ENCODE measurements around the gene ODF2L.

ODF2L gene

DNA sequence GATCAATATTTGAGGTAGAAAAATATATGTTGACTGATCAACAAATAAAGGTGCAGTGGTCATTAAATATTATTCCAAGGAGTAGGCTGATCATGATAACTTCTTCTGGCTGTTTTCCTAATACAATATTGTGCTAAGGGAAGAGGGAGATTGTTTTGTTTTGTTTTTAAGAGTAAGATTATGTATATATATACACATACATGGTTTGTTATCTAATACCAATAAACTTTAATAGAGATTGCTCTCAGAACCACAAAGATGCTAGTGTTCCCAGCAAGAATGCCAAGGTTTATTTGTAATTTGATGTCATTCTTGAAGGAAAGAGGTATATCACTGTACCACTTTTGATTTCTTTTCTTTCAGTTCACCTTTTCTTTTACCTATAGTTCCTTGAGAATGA lies 37.9 kb upstream of the ODF2L start:
- no peak for DNase-seq (ENCODE audit: low read depth in 1 of 2, low spot score in 1 of 2)
- Histone ChIP-seq H3K27me3 (ENCODE audit: insufficient read depth, poor library complexity, severe bottlenecking) (no peaks in the 10 kb centered on the region), H3K27ac (replicated peaks) (no peak overlapping the region), H3K4me3 (replicated peaks; ENCODE audit: insufficient read depth, low read length) (no peak overlapping the region)
- TF ChIP-seq REST (IDR thresholded peaks at IDR 0.05; ENCODE audit: insufficient replicate concordance, low read depth) (no peak), SPI1 (IDR thresholded peaks at IDR 0.05; ENCODE audit: borderline replicate concordance, low read depth) (no peak), GABPA (IDR thresholded peaks at IDR 0.05; ENCODE audit: low read depth) (no peak), POLR2AphosphoS5 (IDR thresholded peaks at IDR 0.05; ENCODE audit: low read depth) (no peak)
- TF ChIP-seq, protein P1, sequence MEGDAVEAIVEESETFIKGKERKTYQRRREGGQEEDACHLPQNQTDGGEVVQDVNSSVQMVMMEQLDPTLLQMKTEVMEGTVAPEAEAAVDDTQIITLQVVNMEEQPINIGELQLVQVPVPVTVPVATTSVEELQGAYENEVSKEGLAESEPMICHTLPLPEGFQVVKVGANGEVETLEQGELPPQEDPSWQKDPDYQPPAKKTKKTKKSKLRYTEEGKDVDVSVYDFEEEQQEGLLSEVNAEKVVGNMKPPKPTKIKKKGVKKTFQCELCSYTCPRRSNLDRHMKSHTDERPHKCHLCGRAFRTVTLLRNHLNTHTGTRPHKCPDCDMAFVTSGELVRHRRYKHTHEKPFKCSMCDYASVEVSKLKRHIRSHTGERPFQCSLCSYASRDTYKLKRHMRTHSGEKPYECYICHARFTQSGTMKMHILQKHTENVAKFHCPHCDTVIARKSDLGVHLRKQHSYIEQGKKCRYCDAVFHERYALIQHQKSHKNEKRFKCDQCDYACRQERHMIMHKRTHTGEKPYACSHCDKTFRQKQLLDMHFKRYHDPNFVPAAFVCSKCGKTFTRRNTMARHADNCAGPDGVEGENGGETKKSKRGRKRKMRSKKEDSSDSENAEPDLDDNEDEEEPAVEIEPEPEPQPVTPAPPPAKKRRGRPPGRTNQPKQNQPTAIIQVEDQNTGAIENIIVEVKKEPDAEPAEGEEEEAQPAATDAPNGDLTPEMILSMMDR (IDR thresholded peaks at IDR 0.05; ENCODE audit: insufficient read depth, low read length): no peak

GRCh38 chr1:86430376-86430775 lies 34.3 kb upstream of the ODF2L start:
- no peaks in the 10 kb centered on the region for H3K27me3 ChIP-seq (ENCODE audit: insufficient read depth, poor library complexity, severe bottlenecking)
- no peak overlapping the region for H3K4me3 ChIP-seq (replicated peaks; ENCODE audit: insufficient read depth, low read length)
- H3K27ac ChIP-seq (replicated peaks): no peak overlapping the region
- TF ChIP-seq POLR2AphosphoS5 (IDR thresholded peaks at IDR 0.05; ENCODE audit: low read depth): no peak
- TF ChIP-seq SPI1 (IDR thresholded peaks at IDR 0.05; ENCODE audit: borderline replicate concordance, low read depth): no peak
- TF ChIP-seq, protein P1 (IDR thresholded peaks at IDR 0.05; ENCODE audit: insufficient read depth, low read length): no peak
- no peak for TF ChIP-seq GABPA (IDR thresholded peaks at IDR 0.05; ENCODE audit: low read depth)
- no peak for TF ChIP-seq REST (IDR thresholded peaks at IDR 0.05; ENCODE audit: insufficient replicate concordance, low read depth)
- no peak for DNase-seq (ENCODE audit: low read depth in 1 of 2, low spot score in 1 of 2)

- DNase-seq (ENCODE audit: low read depth in 1 of 2, low spot score in 1 of 2): peak; percentile 68 to 78
- no peak overlapping the region for H3K27ac ChIP-seq (replicated peaks)
- H3K27me3 ChIP-seq (ENCODE audit: insufficient read depth, poor library complexity, severe bottlenecking): peaks cover under 1% of the 10 kb centered on the region
- no peak overlapping the region for H3K4me3 ChIP-seq (replicated peaks; ENCODE audit: insufficient read depth, low read length)
- TF ChIP-seq POLR2AphosphoS5 (IDR thresholded peaks at IDR 0.05; ENCODE audit: low read depth) (no peak), GABPA (IDR thresholded peaks at IDR 0.05; ENCODE audit: low read depth) (no peak), SPI1 (IDR thresholded peaks at IDR 0.05; ENCODE audit: borderline replicate concordance, low read depth) (peak; percentile 1; the same call in 1 of the 2 replicates), REST (IDR thresholded peaks at IDR 0.05; ENCODE audit: insufficient replicate concordance, low read depth) (no peak)
- TF ChIP-seq, protein P1 (IDR thresholded peaks at IDR 0.05; ENCODE audit: insufficient read depth, low read length): no peak
These were observed 33.7 kb upstream of the ODF2L start for GRCh38 chr1:86429835-86430234.

Data from HL-60 (cell line).